SH-SY5Y (cell line): Measurements from ENCODE around the gene TMX4.

Experiments used
- GATA2 ChIP-seq: IDR thresholded peaks from 2 replicates; pipeline ENCODE4 v1.6.1; 2011; ENCODE audit warnings: mild to moderate bottlenecking, low read depth, low read length
- GATA3 ChIP-seq: IDR thresholded peaks from 2 replicates; pipeline ENCODE4 v1.6.1; 2011; ENCODE audit warnings: low read depth, mild to moderate bottlenecking, low read length, moderate library complexity

GRCh38 chr20:7984192-7984591 lies 35.4 kb downstream of the TMX4 start:
- TF ChIP-seq GATA2 = no peak
- TF ChIP-seq GATA3 = no peak
